PC-9 (cell line): ENCODE data around the gene ATP1A3.

Experiments used
- EZH2 ChIP-seq: fragments of 200-600 bp; sonication (generic); IDR thresholded peaks from 2 replicates; pipeline ENCODE4 v1.8.0; 2017; ENCODE audit warnings: antibody characterized with exemption, low read depth
- TF ChIP-seq, protein P1 (sequence below): fragments of 200-600 bp; sonication (generic); conservative IDR thresholded peaks from 2 replicates; pipeline ENCODE4 v1.6.1; 2017; ENCODE audit warnings: mixed run types, antibody characterized with exemption, mild to moderate bottlenecking, moderate library complexity

DNA sequence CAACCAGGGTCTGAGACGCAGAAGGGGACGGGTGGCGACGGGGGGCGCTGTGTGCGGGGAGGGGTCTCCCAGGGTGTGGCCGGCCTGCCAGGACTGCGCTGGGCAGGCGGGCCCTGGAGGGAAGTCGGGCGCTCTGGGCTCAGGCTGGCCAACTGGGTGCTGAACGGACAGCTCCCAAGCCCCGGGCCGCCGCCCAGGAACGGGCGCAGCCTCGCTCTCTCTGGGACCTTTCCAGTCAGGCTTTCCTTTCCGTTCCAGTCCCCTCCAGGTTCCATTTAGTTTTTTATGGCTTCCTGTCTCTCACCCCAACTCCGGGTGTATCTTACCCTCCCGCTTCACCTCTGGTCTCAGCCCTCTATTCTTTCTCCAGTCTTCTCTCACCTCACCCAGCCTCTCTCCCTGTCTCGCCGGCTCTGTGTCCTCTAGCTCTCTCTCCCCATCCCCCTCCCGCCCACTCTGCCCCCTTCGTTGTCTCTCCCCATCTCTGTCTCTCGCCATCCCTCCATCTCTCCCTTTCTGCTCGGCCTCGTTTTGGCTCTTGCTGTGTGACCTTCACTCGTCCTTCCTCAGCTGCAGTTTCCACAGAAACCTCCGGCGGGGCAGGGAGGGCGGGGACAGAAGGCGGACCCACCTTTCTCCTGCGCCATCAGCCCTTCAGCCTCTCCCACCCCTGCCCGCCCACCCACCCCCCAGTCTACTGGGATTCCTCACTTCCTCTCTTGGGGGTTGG is 3.3 kb upstream of the ATP1A3 start:
- TF ChIP-seq, protein P1, sequence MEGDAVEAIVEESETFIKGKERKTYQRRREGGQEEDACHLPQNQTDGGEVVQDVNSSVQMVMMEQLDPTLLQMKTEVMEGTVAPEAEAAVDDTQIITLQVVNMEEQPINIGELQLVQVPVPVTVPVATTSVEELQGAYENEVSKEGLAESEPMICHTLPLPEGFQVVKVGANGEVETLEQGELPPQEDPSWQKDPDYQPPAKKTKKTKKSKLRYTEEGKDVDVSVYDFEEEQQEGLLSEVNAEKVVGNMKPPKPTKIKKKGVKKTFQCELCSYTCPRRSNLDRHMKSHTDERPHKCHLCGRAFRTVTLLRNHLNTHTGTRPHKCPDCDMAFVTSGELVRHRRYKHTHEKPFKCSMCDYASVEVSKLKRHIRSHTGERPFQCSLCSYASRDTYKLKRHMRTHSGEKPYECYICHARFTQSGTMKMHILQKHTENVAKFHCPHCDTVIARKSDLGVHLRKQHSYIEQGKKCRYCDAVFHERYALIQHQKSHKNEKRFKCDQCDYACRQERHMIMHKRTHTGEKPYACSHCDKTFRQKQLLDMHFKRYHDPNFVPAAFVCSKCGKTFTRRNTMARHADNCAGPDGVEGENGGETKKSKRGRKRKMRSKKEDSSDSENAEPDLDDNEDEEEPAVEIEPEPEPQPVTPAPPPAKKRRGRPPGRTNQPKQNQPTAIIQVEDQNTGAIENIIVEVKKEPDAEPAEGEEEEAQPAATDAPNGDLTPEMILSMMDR, result no peak
- TF ChIP-seq EZH2, result no peak
